Measurements from ENCODE around the gene SIGLEC7. TPM values are rescaled to one million over a fixed set of nuclear protein-coding genes. Genes with fewer than 3 reads are reported as not detected.
"Not testable (repeated sequence)": the region's sequence is repeated elsewhere in the genome, so short reads cannot be mapped to it uniquely, and the experiment has no call there.

SIGLEC7 gene
- total and polyA plus RNA-seq, 10 of the 15 experiments (the other 5 are each of a cell fraction or from before 2014, with no cell fraction given) = 0.15 TPM; not detected in 9

GRCh38 chr19:51168564-51169282 lies 26.6 kb downstream of the SIGLEC7 start:
- in situ Hi-C loops (cut with MboI) = no loop called here
- H3K9ac ChIP-seq (ENCODE audit: control insufficient read depth, insufficient read depth, low read length) = no peak overlapping the region
- POLR2A ChIA-PET = no interaction called here
- DNase-seq (ENCODE audit: low read depth, low spot score) = no peak
- FAIRE-seq = no peak
- H3K4me3 ChIP-seq = no peak overlapping the region
- intact Hi-C loops (cut with micrococcal nuclease; ENCODE audit: unreplicated experiment) = no loop called here
- H3K36me3 ChIP-seq (ENCODE audit: control insufficient read depth in 2 of 2, insufficient read depth in 2 of 2, low read length in 1 of 2) = no peaks in the 10 kb centered on the region
- RAD21 ChIA-PET (ENCODE audit: unreplicated experiment) = interaction anchor here (1.2 kb wide), 2 partner anchors 12 to 91 kb away, joined by 3 to 4 read pairs; no protein-coding TSS in a partner anchor
- SMC1A ChIA-PET (ENCODE audit: uncharacterized antibody, unreplicated experiment) = no interaction called here
- no peaks in the 10 kb centered on the region for H3K9me3 ChIP-seq (replicated peaks; ENCODE audit: control insufficient read depth, insufficient read depth, low read length)
- 47% methylated on average over 13 of the region's 13 CpGs for WGBS (ENCODE audit: insufficient coverage, insufficient replicate concordance, low lambda C conversion rate, missing lambda C conversion rate)
- H3K27ac ChIP-seq (ENCODE audit: control insufficient read depth, insufficient read depth) = no peak overlapping the region
- peaks cover 7% of the 10 kb centered on the region for H3K4me1 ChIP-seq (ENCODE audit: control insufficient read depth, insufficient read depth, low read length)
- H3K4me2 ChIP-seq (ENCODE audit: control insufficient read depth, insufficient read depth) = no peak overlapping the region
- CTCF ChIA-PET = interaction anchor here (0.9 to 2.4 kb wide), 4 partner anchors 12 to 148 kb away, joined by 3 to 15 read pairs (median 7); no protein-coding TSS in a partner anchor
- no peaks in the 10 kb centered on the region for H4K20me1 ChIP-seq (ENCODE audit: control insufficient read depth, insufficient read depth)
- ATAC-seq = no peak
- peak in 1 of 2 experiments; percentile 40; a peak in 1 of 4 replicates for TF ChIP-seq BHLHE40 (IDR thresholded peaks at IDR 0.05; ENCODE audit: borderline replicate concordance in 1 of 2, low read depth in 2 of 2, low read length in 1 of 2)
- no peak for TF ChIP-seq CHD1 (IDR thresholded peaks at IDR 0.05; ENCODE audit: low read depth, low read length)
- BruUV-seq (replicated peaks) = no TSS peak
- peaks cover 0 to 2% of the 10 kb centered on the region in 2 experiments; a peak in 1 of 4 replicates for H3K27me3 ChIP-seq (replicated peaks in 1 of 2; ENCODE audit: control insufficient read depth in 2 of 2, insufficient read depth in 2 of 2, low read length in 1 of 2)
- no peak overlapping the region for H2AFZ ChIP-seq (ENCODE audit: control insufficient read depth, low read depth, low read length)
- H3K79me2 ChIP-seq (ENCODE audit: control insufficient read depth, insufficient read depth, low read length) = no peaks in the 10 kb centered on the region

GRCh38 chr19:51169283-51169918 lies 27.3 kb downstream of the SIGLEC7 start:
- H3K79me2 ChIP-seq (ENCODE audit: control insufficient read depth, insufficient read depth, low read length); H3K4me3 ChIP-seq; H3K27me3 ChIP-seq (replicated peaks in 1 of 2; ENCODE audit: control insufficient read depth in 2 of 2, insufficient read depth in 2 of 2, low read length in 1 of 2); H3K36me3 ChIP-seq (ENCODE audit: control insufficient read depth in 2 of 2, insufficient read depth in 2 of 2, low read length in 1 of 2); H3K4me1 ChIP-seq (ENCODE audit: control insufficient read depth, insufficient read depth, low read length); BruUV-seq (replicated peaks); H3K9ac ChIP-seq (ENCODE audit: control insufficient read depth, insufficient read depth, low read length); POLR2A ChIA-PET; intact Hi-C loops (cut with micrococcal nuclease; ENCODE audit: unreplicated experiment); in situ Hi-C loops (cut with MboI); H3K9me3 ChIP-seq (replicated peaks; ENCODE audit: control insufficient read depth, insufficient read depth, low read length); H4K20me1 ChIP-seq (ENCODE audit: control insufficient read depth, insufficient read depth); SMC1A ChIA-PET (ENCODE audit: uncharacterized antibody, unreplicated experiment); FAIRE-seq; DNase-seq (ENCODE audit: low read depth, low spot score); H2AFZ ChIP-seq (ENCODE audit: control insufficient read depth, low read depth, low read length); H3K27ac ChIP-seq (ENCODE audit: control insufficient read depth, insufficient read depth); H3K4me2 ChIP-seq (ENCODE audit: control insufficient read depth, insufficient read depth): not testable (repeated sequence)
- ATAC-seq = peak; percentile 31; the same call in 1 of the 3 replicates
- ChIA-PET CTCF (interaction anchor here (1.2 to 2.4 kb wide), 3 partner anchors 10 to 90 kb away, joined by 4 to 15 read pairs (median 11); no protein-coding TSS in a partner anchor), RAD21 (ENCODE audit: unreplicated experiment) (interaction anchor here (0.6 to 1.2 kb wide), 3 partner anchors 12 to 90 kb away, joined by 3 to 4 read pairs (median 3); no protein-coding TSS in a partner anchor)
- TF ChIP-seq SMC3 (IDR thresholded peaks at IDR 0.05; ENCODE audit: borderline replicate concordance, low read length) = peak; percentile 31; the same call in 1 of the 2 replicates
- peak; percentile 39 to 82 (median 63) for TF ChIP-seq CTCF (IDR thresholded peaks at IDR 0.05 in 2 of 3, conservative IDR thresholded peaks at IDR 0.05 in 1 of 3; ENCODE audit: control insufficient read depth in 2 of 3, extremely low read depth in 1 of 3, insufficient read depth in 1 of 3, low read depth in 3 of 3, low read length in 3 of 3)
- peak; percentile 54 for TF ChIP-seq RAD21 (IDR thresholded peaks at IDR 0.05; ENCODE audit: insufficient read depth, low read depth, low read length)
- WGBS (ENCODE audit: insufficient coverage, insufficient replicate concordance, low lambda C conversion rate, missing lambda C conversion rate) = 1% methylated on average over 11 of the region's 11 CpGs

Measured in GM12878 (cell line).